HCT116 (cell line): Measurements from ENCODE around the gene HRH2. TPM values are rescaled to one million over a fixed set of nuclear protein-coding genes. Genes with fewer than 3 reads are reported as not detected.

ENCODE experiments used
- ATAC-seq: fragments of 200-7000 bp; cut with Tn5 transposase; 2 replicates; pipeline ENCODE4 v1.9.1; 2020; ENCODE audit warnings: mild to moderate bottlenecking, moderate library complexity
- BruUV-seq: library from RNA; stranded (reverse); fragments of 400-500 nt; replicated peaks from 2 replicates; lab custom pipeline; 2021; lab: Mats Ljungman, UMichigan
- CTCF ChIA-PET: fragments of 300-600 bp; sonication (Branson Sonifier 250); formaldehyde crosslinking; loops from one replicate; lab custom pipeline; 2021; ENCODE audit warnings: antibody characterized with exemption; lab: Charles Lee
- POLR2A ChIA-PET: fragments of 300-600, 350-600 bp; sonication (Branson Sonifier 250); formaldehyde crosslinking; loops from one replicate; lab custom pipeline; 2021; ENCODE audit warnings: antibody characterized with exemption; lab: Charles Lee
- RAD21 ChIA-PET, 2 experiments: fragments of 300-600 bp; sonication (Branson Sonifier 250); formaldehyde crosslinking; loops; one replicate each; lab custom pipeline; 2023; ENCODE audit warnings: low total read pairs in 2 of 2; ENCODE audit not compliant: uncharacterized antibody in 2 of 2, unreplicated experiment in 2 of 2, low non-redundant PET in 1 of 2; lab: Charles Lee
- DNase-seq: peaks from one replicate; pipeline ENCODE4 v3.0.0-alpha.2; 2010; ENCODE audit warnings: low read depth, low spot score
- H2AFZ ChIP-seq: fragments of 200-600 bp; shearing (Covaris generic), sonication (generic); 2 replicates; pipeline ENCODE4 v1.6.1; 2017; ENCODE audit warnings: low read depth, mixed run types, mixed read lengths, antibody characterized with exemption, low read length; ENCODE audit not compliant: poor library complexity, severe bottlenecking
- H3K27ac ChIP-seq: 2 replicates; pipeline ENCODE4 v1.5.1; 2012; ENCODE audit warnings: low read depth, low read length
- H3K27me3 ChIP-seq: fragments of 200-600 bp; sonication (generic); 2 replicates; pipeline ENCODE4 v1.6.1; 2016; ENCODE audit warnings: mixed run types, low read length, mixed read lengths; ENCODE audit not compliant: insufficient read depth
- H3K36me3 ChIP-seq, 2 experiments: fragments of 200-500 bp in 1 of 2; fragments of 200-600 bp in 1 of 2; sonication (Bioruptor generic) in 1 of 2; sonication (generic) in 1 of 2; 2 replicates each; pipeline versions ENCODE4 v1.5.1 to v1.6.1; 2014 to 2016; ENCODE audit warnings: low read length in 2 of 2, inconsistent platforms in 1 of 2, mixed read lengths in 1 of 2, mixed run types in 1 of 2; ENCODE audit not compliant: insufficient read depth in 2 of 2, control insufficient read depth in 1 of 2
- H3K4me1 ChIP-seq, 2 experiments: fragments of 200-600 bp in 1 of 2; sonication (generic) in 1 of 2; 2 replicates each; pipeline versions ENCODE4 v1.5.1 to v1.6.1; 2012 to 2017; ENCODE audit warnings: low read length in 2 of 2, inconsistent platforms in 1 of 2, mild to moderate bottlenecking in 1 of 2, mixed read lengths in 1 of 2, mixed run types in 1 of 2, moderate library complexity in 1 of 2; ENCODE audit not compliant: insufficient read depth in 2 of 2, control insufficient read depth in 1 of 2
- H3K4me2 ChIP-seq: fragments of 200-600 bp; sonication (generic); 2 replicates; pipeline ENCODE4 v1.6.1; 2017; ENCODE audit warnings: mixed run types, low read length, mixed read lengths
- H3K4me3 ChIP-seq, 2 experiments: fragments of 200-600 bp in 1 of 2; sonication (generic) in 1 of 2; replicated peaks in 1 of 2; 2 replicates each; pipeline ENCODE4 v1.5.1; 2011 to 2016; ENCODE audit warnings: low read length in 2 of 2, control low read depth in 1 of 2, low read depth in 1 of 2, mild to moderate bottlenecking in 1 of 2, mixed read lengths in 1 of 2, mixed run types in 1 of 2
- H3K79me2 ChIP-seq: fragments of 200-600 bp; sonication (generic); 2 replicates; pipeline ENCODE4 v1.6.1; 2017; ENCODE audit warnings: mild to moderate bottlenecking, mixed run types, low read length, moderate library complexity, mixed read lengths; ENCODE audit not compliant: insufficient read depth
- H3K9ac ChIP-seq: fragments of 200-600 bp; sonication (generic); 2 replicates; pipeline ENCODE4 v1.6.1; 2016; ENCODE audit warnings: low read length, mixed read lengths
- H3K9me2 ChIP-seq: fragments of 200-600 bp; sonication (generic), shearing (Covaris generic); 2 replicates; pipeline ENCODE4 v1.6.1; 2017; ENCODE audit warnings: mixed run types, mild to moderate bottlenecking, moderate library complexity; ENCODE audit not compliant: insufficient read depth
- H3K9me3 ChIP-seq, 2 experiments: fragments of 200-500 bp in 1 of 2; fragments of 200-600 bp in 1 of 2; sonication (Bioruptor generic) in 1 of 2; sonication (generic) in 1 of 2; 2 replicates each; pipeline ENCODE4 v1.6.1; 2014 to 2017; ENCODE audit warnings: low read length in 2 of 2, mixed read lengths in 2 of 2, inconsistent platforms in 1 of 2, low read depth in 1 of 2, mild to moderate bottlenecking in 1 of 2, mixed run types in 1 of 2, moderate library complexity in 1 of 2; ENCODE audit not compliant: control insufficient read depth in 1 of 2, insufficient read depth in 1 of 2
- H4K20me1 ChIP-seq: fragments of 200-600 bp; sonication (generic), shearing (Covaris generic); 2 replicates; pipeline ENCODE4 v1.6.1; 2017; ENCODE audit warnings: mixed run types, mild to moderate bottlenecking, moderate library complexity; ENCODE audit not compliant: insufficient read depth
- CTCF ChIP-seq, 3 experiments: fragments of 200-600 bp in 1 of 3; sonication (generic) in 1 of 3; IDR thresholded peaks in 2 of 3; conservative IDR thresholded peaks in 1 of 3; 2 replicates each; pipeline ENCODE4 v1.5.1; 2012 to 2017; ENCODE audit warnings: low read depth in 2 of 3, low read length in 2 of 3, antibody characterized with exemption in 1 of 3, borderline replicate concordance in 1 of 3, control low read depth in 1 of 3, mild to moderate bottlenecking in 1 of 3, mixed read lengths in 1 of 3, mixed run types in 1 of 3, moderate library complexity in 1 of 3; ENCODE audit not compliant: insufficient read depth in 1 of 3
- EGR1 ChIP-seq: IDR thresholded peaks from 2 replicates; pipeline ENCODE4 v1.6.1; 2012; ENCODE audit warnings: low read depth
- ELF1 ChIP-seq: IDR thresholded peaks from 2 replicates; pipeline ENCODE4 v1.6.1; 2012; ENCODE audit warnings: low read depth, borderline replicate concordance
- EZH2 ChIP-seq: fragments of 200-600 bp; sonication (generic); IDR thresholded peaks from 2 replicates; pipeline ENCODE4 v1.6.1; 2017; ENCODE audit warnings: antibody characterized with exemption, mixed run types
- EZH2phosphoT487 ChIP-seq: fragments of 200-600 bp; IDR thresholded peaks from 2 replicates; pipeline ENCODE4 v1.6.1; 2018; ENCODE audit warnings: antibody characterized with exemption, borderline replicate concordance
- MAX ChIP-seq: IDR thresholded peaks from 2 replicates; pipeline ENCODE4 v1.6.1; 2012
- REST ChIP-seq: IDR thresholded peaks from 2 replicates; pipeline ENCODE4 v1.6.1; 2012; ENCODE audit warnings: low read depth
- SIN3A ChIP-seq: IDR thresholded peaks from 2 replicates; pipeline ENCODE4 v1.6.1; 2012; ENCODE audit warnings: low read depth
- SRF ChIP-seq: IDR thresholded peaks from 2 replicates; pipeline ENCODE4 v1.6.1; 2012; ENCODE audit warnings: low read depth
- YY1 ChIP-seq: IDR thresholded peaks from 2 replicates; pipeline ENCODE4 v1.6.1; 2011; ENCODE audit warnings: low read length, low read depth, moderate library complexity, mild to moderate bottlenecking; ENCODE audit not compliant: insufficient replicate concordance; ENCODE audit errors: extremely low read depth
- ZFX ChIP-seq: fragments of 450-650 bp; IDR thresholded peaks from 2 replicates; pipeline ENCODE4 v1.6.1; 2017
- ZNF274 ChIP-seq: fragments of 200-500 bp; sonication (Bioruptor generic); IDR thresholded peaks from 2 replicates; pipeline ENCODE4 v1.6.1; 2014; ENCODE audit warnings: mild to moderate bottlenecking, low read depth, low read length, inconsistent platforms
- intact Hi-C: fragments of 100-400 bp; cut with micrococcal nuclease; formaldehyde crosslinking; loops from 2 replicates; pipeline ENCODE4 v1.10.0; 2022
- total RNA-seq: library from RNA; stranded (reverse); gene quantifications from one replicate; pipeline ENCODE4 v1.2.1, GENCODE V29; 2021; ENCODE audit not compliant: unreplicated experiment
- TF ChIP-seq, protein P1 (sequence below): IDR thresholded peaks from 2 replicates; pipeline ENCODE4 v1.6.1; 2012

The HRH2 gene
- total RNA-seq, 1 experiment from 2014 or later, result 0.12 TPM

- Histone ChIP-seq H3K36me3 (no peaks in the 10 kb centered on the region), H3K9ac (no peak overlapping the region), H2AFZ (no peak overlapping the region), H3K9me3 (no peaks in the 10 kb centered on the region), H3K27ac (no peak overlapping the region), H3K4me2 (no peak overlapping the region), H3K79me2 (no peaks in the 10 kb centered on the region), H4K20me1 (no peaks in the 10 kb centered on the region), H3K4me1 (no peaks in the 10 kb centered on the region), H3K9me2 (no peaks in the 10 kb centered on the region), H3K4me3 (no peak overlapping the region), H3K27me3 (peaks cover 28% of the 10 kb centered on the region)
- RAD21 ChIA-PET, result no interaction called here
- POLR2A ChIA-PET, result no interaction called here
- TF ChIP-seq SRF (no peak), REST (no peak), EZH2phosphoT487 (no peak), EZH2 (no peak), MAX (no peak), ELF1 (no peak)
- BruUV-seq, result no TSS peak
- intact Hi-C loops, result no loop called here
- DNase-seq (no peak), ATAC-seq (no peak)
- CTCF ChIA-PET, result no interaction called here
These were observed 10.1 kb downstream of the HRH2 start for GRCh38 chr5:175668006-175668405.

DNA sequence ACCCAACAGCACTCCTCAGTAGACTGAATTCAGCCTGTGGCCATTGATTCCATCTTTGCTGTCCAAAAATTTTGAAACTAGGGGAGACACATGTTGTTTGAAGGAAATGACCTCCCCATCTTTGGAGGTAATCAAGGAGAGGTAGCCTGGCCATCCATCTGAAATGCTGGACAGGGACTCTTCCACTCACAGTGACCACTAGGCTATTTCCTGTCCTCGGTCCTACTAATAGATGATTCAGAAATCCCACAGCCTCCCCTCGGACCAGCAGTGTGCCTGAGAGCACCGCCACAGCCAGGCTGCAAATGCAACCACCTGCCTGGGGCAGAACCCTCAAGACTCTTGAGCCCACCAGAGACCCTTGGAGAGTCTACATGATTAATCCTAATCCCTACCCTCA, 12.5 kb downstream of the HRH2 start:
- H3K27me3 ChIP-seq, result peaks cover 36% of the 10 kb centered on the region
- H3K4me2 ChIP-seq, result no peak overlapping the region
- H3K36me3 ChIP-seq, result no peaks in the 10 kb centered on the region
- no peak overlapping the region for H3K9ac ChIP-seq
- H2AFZ ChIP-seq, result no peak overlapping the region
- ChIA-PET CTCF (no interaction called here), RAD21 (no interaction called here), POLR2A (no interaction called here)
- H3K9me2 ChIP-seq, result no peaks in the 10 kb centered on the region
- H3K9me3 ChIP-seq, result no peaks in the 10 kb centered on the region
- no peak overlapping the region for H3K27ac ChIP-seq
- TF ChIP-seq ZNF274 (no peak), EGR1 (no peak), CTCF (IDR thresholded peaks at IDR 0.05 in 2 of 3, conservative IDR thresholded peaks at IDR 0.05 in 1 of 3; ENCODE audit: borderline replicate concordance in 1 of 3, insufficient read depth in 1 of 3, low read depth in 2 of 3, low read length in 2 of 3) (no peak), EZH2 (no peak), YY1 (no peak), ZFX (no peak), SIN3A (no peak)
- TF ChIP-seq, protein P1, sequence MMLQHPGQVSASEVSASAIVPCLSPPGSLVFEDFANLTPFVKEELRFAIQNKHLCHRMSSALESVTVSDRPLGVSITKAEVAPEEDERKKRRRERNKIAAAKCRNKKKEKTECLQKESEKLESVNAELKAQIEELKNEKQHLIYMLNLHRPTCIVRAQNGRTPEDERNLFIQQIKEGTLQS, result no peak
- H3K4me3 ChIP-seq, result no peak overlapping the region
- DNase-seq (no peak), ATAC-seq (no peak)
- BruUV-seq, result no TSS peak
- no peaks in the 10 kb centered on the region for H3K4me1 ChIP-seq
- no peaks in the 10 kb centered on the region for H4K20me1 ChIP-seq
- intact Hi-C loops, result no loop called here
- H3K79me2 ChIP-seq, result no peaks in the 10 kb centered on the region
